T1000 (cell line): ENCODE data around the gene EMILIN3.
"Not testable (repeated sequence)": the region's sequence is repeated elsewhere in the genome, so short reads cannot be mapped to it uniquely, and the experiment has no call there.

ENCODE experiments used
- DNase-seq: peaks from one replicate; lab custom pipeline; 2025; ENCODE audit warnings: mixed read lengths; lab: John Stamatoyannopoulos, UW

EMILIN3 gene

DNA sequence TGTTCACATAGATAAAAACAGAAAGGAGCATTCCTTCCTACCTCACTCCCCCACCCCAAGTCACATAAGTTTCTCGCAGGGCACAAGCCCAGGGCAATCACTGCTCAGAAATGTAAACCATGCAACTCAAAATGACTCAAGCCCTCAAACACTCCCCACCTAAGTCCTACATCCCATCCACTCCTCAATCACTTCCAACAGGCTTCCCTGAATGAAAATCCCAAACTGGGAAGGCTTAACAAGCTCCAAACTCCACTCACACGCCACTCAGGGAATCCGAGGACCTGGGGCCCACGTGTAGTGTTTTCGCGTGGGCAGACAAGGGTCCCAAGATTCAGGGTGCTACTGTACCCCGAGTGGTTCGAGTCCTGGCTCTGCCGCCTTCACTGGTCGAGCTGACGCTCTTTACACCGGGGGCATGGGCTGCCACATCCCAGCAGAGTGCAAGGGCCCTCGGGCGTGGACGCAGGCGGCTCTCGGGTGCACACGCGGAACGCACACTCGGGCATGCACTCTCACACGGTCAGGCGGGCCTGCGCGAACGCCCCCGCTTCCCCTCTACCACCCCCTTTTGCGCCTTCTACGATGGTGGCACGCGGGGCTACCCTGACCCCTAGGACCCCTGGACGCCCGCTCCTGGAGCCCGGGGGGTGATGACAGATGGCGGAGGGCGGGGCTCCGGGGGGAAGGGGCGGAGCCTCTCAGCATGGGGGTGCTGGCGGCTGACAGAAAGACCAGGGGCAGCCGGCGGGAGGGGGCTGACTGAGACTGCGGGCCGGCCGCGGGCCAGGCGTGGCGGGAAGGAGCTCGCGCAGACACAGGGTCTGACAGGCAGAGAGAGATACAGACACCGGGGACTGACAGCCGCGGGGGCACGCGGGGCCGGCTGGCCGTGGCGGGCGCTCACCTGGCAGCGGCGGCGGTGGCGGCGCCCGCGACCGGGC lies 49.7 kb downstream of the EMILIN3 start:
- peak; percentile 25 for DNase-seq

- no peak for DNase-seq
Observed at GRCh38 chr20:41316051-41316450, 50.6 kb downstream of the EMILIN3 start.

- no peak for DNase-seq
Observed at GRCh38 chr20:41314386-41314785, 52.2 kb downstream of the EMILIN3 start.

GRCh38 chr20:41312009-41312408 lies 54.6 kb downstream of the EMILIN3 start:
- DNase-seq = not testable (repeated sequence)
